ENCODE data around the gene MCCD1. TPM values are rescaled to one million over a fixed set of nuclear protein-coding genes. Genes with fewer than 3 reads are reported as not detected.

Gene MCCD1
- total RNA-seq, 4 donors from 2014 or later, result not detected

DNA sequence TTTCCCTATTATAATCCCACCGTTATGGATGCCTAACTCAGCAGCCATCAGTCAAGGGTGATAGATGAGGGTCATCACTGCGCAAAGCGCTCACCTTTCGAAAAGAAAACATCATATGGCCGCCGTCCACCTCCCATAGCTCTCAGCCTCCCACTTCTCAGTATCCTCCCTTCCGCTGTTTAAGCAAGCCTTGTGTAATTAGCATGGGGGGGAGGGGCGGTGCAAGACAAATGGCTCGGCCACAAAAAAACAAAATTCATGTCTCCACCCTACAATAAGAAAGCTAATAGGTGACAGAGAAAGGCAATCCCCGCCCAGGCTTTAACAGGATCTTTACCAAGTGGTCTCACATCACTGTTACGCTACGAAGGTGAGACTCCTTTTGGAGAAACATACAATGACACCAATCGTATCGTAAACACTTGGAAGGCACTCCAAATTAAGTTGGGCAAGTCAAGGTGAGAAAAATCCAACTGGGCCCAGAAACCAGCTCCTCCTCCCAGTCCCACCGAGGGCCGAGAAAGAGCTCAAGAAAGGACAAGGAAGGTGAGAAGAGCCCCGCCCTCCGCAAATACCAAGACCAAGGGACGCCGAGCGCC, 12.4 kb downstream of the MCCD1 start:
- Histone ChIP-seq H3K9me3 (no peaks in the 10 kb centered on the region), H3K36me3 (peaks cover 0 to 42% (median 25%) of the 10 kb centered on the region in 3 donors), H3K27me3 (no peaks in the 10 kb centered on the region), H3K4me3 (peak overlapping the region; percentile 65 to 84 (median 74)), H3K4me1 (peaks cover 4 to 59% (median 25%) of the 10 kb centered on the region in 4 donors), H3K27ac (peak overlapping the region; percentile 93 to 99 (median 98))
- peak in 1 of 2 donors; percentile 66 for DNase-seq (ENCODE audit: low spot score in 2 of 2)
- 0 to 1% methylated on average over 21 of the region's 21 CpGs for WGBS, 2 donors
- TF ChIP-seq POLR2A (IDR thresholded peaks at IDR 0.05) (no peak), EP300 (IDR thresholded peaks at IDR 0.05) (no peak)
- TF ChIP-seq, protein P1, sequence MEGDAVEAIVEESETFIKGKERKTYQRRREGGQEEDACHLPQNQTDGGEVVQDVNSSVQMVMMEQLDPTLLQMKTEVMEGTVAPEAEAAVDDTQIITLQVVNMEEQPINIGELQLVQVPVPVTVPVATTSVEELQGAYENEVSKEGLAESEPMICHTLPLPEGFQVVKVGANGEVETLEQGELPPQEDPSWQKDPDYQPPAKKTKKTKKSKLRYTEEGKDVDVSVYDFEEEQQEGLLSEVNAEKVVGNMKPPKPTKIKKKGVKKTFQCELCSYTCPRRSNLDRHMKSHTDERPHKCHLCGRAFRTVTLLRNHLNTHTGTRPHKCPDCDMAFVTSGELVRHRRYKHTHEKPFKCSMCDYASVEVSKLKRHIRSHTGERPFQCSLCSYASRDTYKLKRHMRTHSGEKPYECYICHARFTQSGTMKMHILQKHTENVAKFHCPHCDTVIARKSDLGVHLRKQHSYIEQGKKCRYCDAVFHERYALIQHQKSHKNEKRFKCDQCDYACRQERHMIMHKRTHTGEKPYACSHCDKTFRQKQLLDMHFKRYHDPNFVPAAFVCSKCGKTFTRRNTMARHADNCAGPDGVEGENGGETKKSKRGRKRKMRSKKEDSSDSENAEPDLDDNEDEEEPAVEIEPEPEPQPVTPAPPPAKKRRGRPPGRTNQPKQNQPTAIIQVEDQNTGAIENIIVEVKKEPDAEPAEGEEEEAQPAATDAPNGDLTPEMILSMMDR (IDR thresholded peaks at IDR 0.05), result no peak

DNA sequence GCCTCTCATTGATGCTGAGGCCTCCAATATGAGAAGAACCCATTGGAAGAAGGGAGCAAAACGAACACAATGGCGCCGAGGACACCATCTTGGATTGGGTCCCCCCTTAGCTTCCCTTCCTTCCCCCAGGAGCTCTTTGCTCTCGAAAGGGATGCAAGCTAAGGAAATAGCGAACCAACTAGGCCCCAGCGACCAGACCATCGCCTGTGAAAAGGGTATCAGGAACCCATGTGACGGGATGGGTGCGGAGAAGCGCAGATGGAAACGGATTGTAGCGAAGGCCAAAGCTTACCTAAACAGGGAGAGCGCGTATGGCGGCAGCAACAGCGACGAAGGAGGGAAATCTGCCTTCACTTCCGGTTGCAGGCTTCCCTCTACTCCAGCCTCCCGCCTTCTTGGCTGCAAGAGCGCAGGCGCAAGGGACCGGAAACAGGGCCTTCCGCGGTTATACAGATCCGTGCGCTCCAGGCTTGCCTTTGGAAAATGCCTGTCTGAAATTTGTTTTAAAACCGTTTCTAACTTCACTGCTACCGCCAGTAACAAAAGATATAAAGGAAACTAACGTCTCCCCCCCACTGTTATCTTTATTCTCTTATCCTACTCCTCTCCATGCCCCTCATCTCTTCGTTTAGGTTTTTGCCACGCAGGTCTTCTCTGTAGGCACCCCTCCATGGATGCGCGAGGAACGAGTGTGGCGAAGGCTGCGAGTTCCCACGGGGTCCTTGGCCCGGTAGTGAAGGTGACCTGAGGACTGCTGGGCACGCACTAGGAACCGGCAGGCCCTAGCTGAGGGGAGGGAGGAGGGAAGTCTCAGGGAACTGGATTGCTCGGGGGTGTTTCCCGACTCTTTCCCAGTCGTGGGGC, 13.1 kb downstream of the MCCD1 start, which contains the start of gene DDX39B:
TSS of gene DDX39B (minus strand) at position 346 of the 864 bp plus-strand sequence. CDS start 1,471 bp downstream, outside the sequence.
- peak within 1 kb of the TSS; percentile 93 to 99 (median 98) for H3K27ac ChIP-seq

DNA sequence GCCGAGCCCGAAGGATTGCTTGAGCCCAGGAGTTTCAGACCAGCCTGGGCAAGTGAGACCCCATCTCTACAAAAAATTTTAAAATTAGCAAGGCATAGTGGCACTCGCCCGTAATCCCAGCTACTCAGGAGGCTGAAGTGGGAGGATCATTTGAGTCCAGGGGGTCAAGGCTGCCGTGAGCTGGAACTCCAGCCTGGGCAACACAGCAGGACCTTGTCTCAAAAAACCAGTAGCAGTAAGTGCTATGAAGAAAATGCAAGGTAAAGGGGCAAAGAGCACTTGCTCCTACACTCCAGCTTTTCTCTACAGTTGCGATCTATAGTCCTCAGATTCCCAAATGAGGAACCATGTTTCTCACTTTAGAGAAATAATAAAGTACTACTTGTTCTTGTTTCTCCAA, 14.9 kb downstream of the MCCD1 start:
- Histone ChIP-seq H3K36me3 (peaks cover 3 to 17% (median 4%) of the 10 kb centered on the region in 3 donors), H3K4me1 (peaks cover 4 to 58% (median 35%) of the 10 kb centered on the region in 4 donors), H3K27me3 (no peaks in the 10 kb centered on the region), H3K27ac (peak overlapping the region in 1 of 4 donors; percentile 99), H3K4me3 (no peak overlapping the region), H3K9me3 (no peaks in the 10 kb centered on the region)
- DNase-seq (ENCODE audit: low spot score in 2 of 2), result no peak
- 91 to 93% methylated on average over 6 of the region's 6 CpGs for WGBS, 2 donors
- TF ChIP-seq POLR2A (IDR thresholded peaks at IDR 0.05) (no peak), EP300 (IDR thresholded peaks at IDR 0.05) (no peak)
- TF ChIP-seq, protein P1 (IDR thresholded peaks at IDR 0.05), result no peak

More for the DNA sequence above, 13.1 kb downstream of the MCCD1 start, which contains the start of gene DDX39B:
- WGBS, 2 donors, result 1% methylated on average over 43 of the region's 43 CpGs
- no peaks in the 10 kb centered on the region for H3K9me3 ChIP-seq
- H3K36me3 ChIP-seq, result peaks cover 0 to 35% (median 19%) of the 10 kb centered on the region in 3 donors
- H3K4me1 ChIP-seq, result peaks cover 4 to 62% (median 27%) of the 10 kb centered on the region in 4 donors
- DNase-seq (ENCODE audit: low spot score in 2 of 2), result peak; percentile 89 to 91
- TF ChIP-seq EP300 (IDR thresholded peaks at IDR 0.05) (peak; percentile 89 to 99), POLR2A (IDR thresholded peaks at IDR 0.05) (peak; percentile 87 to 89)
- TF ChIP-seq, protein P1 (IDR thresholded peaks at IDR 0.05), result peak in 1 of 5 experiments; percentile 28
- no peaks in the 10 kb centered on the region for H3K27me3 ChIP-seq
- H3K4me3 ChIP-seq, result peak within 1 kb of the TSS; percentile 65 to 84 (median 74)

DNA sequence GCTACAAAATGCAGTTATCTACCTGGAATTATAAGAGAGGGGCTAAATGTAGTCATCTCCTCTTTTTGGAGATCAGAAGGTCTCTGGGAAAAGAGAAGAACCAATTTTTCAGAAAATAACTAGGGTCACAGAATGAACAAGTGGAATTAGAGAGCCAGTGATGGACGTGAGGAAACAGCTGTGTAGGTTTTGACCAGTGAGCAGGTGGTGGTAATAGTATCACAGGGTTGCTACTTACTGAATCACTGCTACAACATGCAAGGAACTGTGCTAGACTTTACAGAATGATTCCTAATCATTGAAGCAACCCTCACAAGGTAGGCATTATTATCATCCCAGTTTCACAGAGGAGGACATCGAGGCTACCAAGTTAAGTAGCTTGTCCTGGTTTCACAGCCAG, 15.9 kb downstream of the MCCD1 start:
- no peak overlapping the region for H3K4me3 ChIP-seq
- H3K36me3 ChIP-seq, result peaks cover 0 to 17% (median 3%) of the 10 kb centered on the region in 3 donors
- peaks cover 4 to 52% (median 27%) of the 10 kb centered on the region in 4 donors for H3K4me1 ChIP-seq
- no peaks in the 10 kb centered on the region for H3K9me3 ChIP-seq
- no peak for DNase-seq (ENCODE audit: low spot score in 2 of 2)
- WGBS, 2 donors, result 65 to 77% methylated on average over 2 of the region's 2 CpGs
- TF ChIP-seq EP300 (IDR thresholded peaks at IDR 0.05), result no peak
- TF ChIP-seq POLR2A (IDR thresholded peaks at IDR 0.05), result no peak
- TF ChIP-seq, protein P1 (IDR thresholded peaks at IDR 0.05), result no peak
- H3K27ac ChIP-seq, result no peak overlapping the region
- H3K27me3 ChIP-seq, result no peaks in the 10 kb centered on the region
